Small intestine (tissue), 7 donors: Measurements from ENCODE around the gene AGO4. TPM values are rescaled to one million over a fixed set of nuclear protein-coding genes. Genes with fewer than 3 reads are reported as not detected.
A peak's percentile ranks its signal among the peaks of the same experiment; 100 is the strongest.
"Not testable (repeated sequence)": the region's sequence is repeated elsewhere in the genome, so short reads cannot be mapped to it uniquely, and the experiment has no call there.

Experiments
- DNase-seq, 2 donors: peaks; one replicate each; pipeline versions ENCODE4 v3.0.0 to v3.0.0-alpha.2; 2013
- FAIRE-seq: peaks from 2 replicates; lab custom pipeline; 2012; peaks lifted over from hg19 to GRCh38; lab: Jason Lieb, UNC
- H3K27ac ChIP-seq, 3 donors: one replicate each; pipeline ENCODE4 v1.5.1; 2013; ENCODE audit warnings: low read length in 2 of 3, mild to moderate bottlenecking in 2 of 3, control low read depth in 1 of 3, inconsistent platforms in 1 of 3, low read depth in 1 of 3, moderate library complexity in 1 of 3
- H3K27me3 ChIP-seq, 3 donors: one replicate each; pipeline ENCODE4 v1.6.1; 2013; ENCODE audit warnings: low read length in 3 of 3, inconsistent platforms in 1 of 3; ENCODE audit not compliant: control insufficient read depth in 3 of 3, insufficient read depth in 3 of 3
- H3K36me3 ChIP-seq, 3 donors: one replicate each; pipeline ENCODE4 v1.6.1; 2013; ENCODE audit warnings: low read length in 3 of 3, inconsistent platforms in 1 of 3, low read depth in 1 of 3, mild to moderate bottlenecking in 1 of 3, moderate library complexity in 1 of 3; ENCODE audit not compliant: control insufficient read depth in 3 of 3, insufficient read depth in 2 of 3
- H3K4me1 ChIP-seq, 3 donors: one replicate each; pipeline ENCODE4 v1.6.1; 2013; ENCODE audit warnings: low read length in 2 of 3, inconsistent platforms in 1 of 3, low read depth in 1 of 3, mild to moderate bottlenecking in 1 of 3, moderate library complexity in 1 of 3; ENCODE audit not compliant: control insufficient read depth in 3 of 3, insufficient read depth in 2 of 3
- H3K4me3 ChIP-seq, 3 donors: one replicate each; pipeline ENCODE4 v1.5.1; 2013; ENCODE audit warnings: low read length in 3 of 3, control low read depth in 1 of 3, inconsistent platforms in 1 of 3, low read depth in 1 of 3, mild to moderate bottlenecking in 1 of 3, moderate library complexity in 1 of 3
- H3K9me3 ChIP-seq, 2 donors: one replicate each; pipeline ENCODE4 v1.6.1; 2013; ENCODE audit warnings: low read depth in 1 of 2, low read length in 1 of 2; ENCODE audit not compliant: control insufficient read depth in 2 of 2, insufficient read depth in 1 of 2
- WGBS, 3 donors: extraction: QIAGEN DNeasy Blood & Tissue Kit; methylation state at CpG; one replicate each; pipeline ENCODE4 v1.1.7; 2013; 5-methylcytosine and 5-hydroxymethylcytosine counted together
- polyA plus RNA-seq, 4 donors: library from polyadenylated mRNA; stranded (reverse) in 3 of 4; unstranded in 1 of 4; fragments of 200-250 nt in 3 of 4; fragments of 120-200 nt in 1 of 4; gene quantifications; one replicate each; pipeline versions ENCODE4 v1.2.1 to v1.2.3, GENCODE V29; 2013
- donor health status: healthy with polysubstance abuse.
- donor health status: control.
- donor health status: control.
- donor health status: Bipolar disorder and iron deficiency.
- donor health status: healthy.

AGO4 gene
- polyA plus RNA-seq, 4 donors = 4.3 to 18.4 (median 6.2) TPM

- FAIRE-seq, H3K27me3 ChIP-seq, H3K4me1 ChIP-seq, H3K4me3 ChIP-seq, DNase-seq, H3K9me3 ChIP-seq, H3K36me3 ChIP-seq, H3K27ac ChIP-seq: not testable (repeated sequence)
- 89 to 94% (median 91%) methylated on average over 6 of the region's 6 CpGs for WGBS, 3 donors
Measured at GRCh38 chr1:35776172-35776571, 31.6 kb upstream of the AGO4 start.

GRCh38 chr1:35777109-35777508 is 30.7 kb upstream of the AGO4 start:
- Histone ChIP-seq H3K27ac (no peak overlapping the region), H3K27me3 (no peaks in the 10 kb centered on the region), H3K36me3 (no peaks in the 10 kb centered on the region), H3K9me3 (no peaks in the 10 kb centered on the region), H3K4me3 (no peak overlapping the region), H3K4me1 (no peaks in the 10 kb centered on the region)
- 92 to 100% (median 96%) methylated on average over 1 of the region's 1 CpG for WGBS, 3 donors
- FAIRE-seq (no peak), DNase-seq (no peak)

- Histone ChIP-seq H3K27me3 (no peaks in the 10 kb centered on the region), H3K4me3 (no peak overlapping the region), H3K36me3 (no peaks in the 10 kb centered on the region), H3K9me3 (no peaks in the 10 kb centered on the region), H3K4me1 (no peaks in the 10 kb centered on the region), H3K27ac (no peak overlapping the region)
- DNase-seq = no peak
- FAIRE-seq = no peak
- WGBS, 3 donors = 87 to 98% (median 95%) methylated on average over 2 of the region's 2 CpGs
Measured at GRCh38 chr1:35783055-35783583, 24.7 kb upstream of the AGO4 start.

GRCh38 chr1:35784364-35784763 is 23.5 kb upstream of the AGO4 start:
- 84 to 89% (median 88%) methylated on average over 8 of the region's 8 CpGs for WGBS, 3 donors
- not testable (repeated sequence) for H3K4me3 ChIP-seq, DNase-seq, H3K27ac ChIP-seq, H3K9me3 ChIP-seq, FAIRE-seq, H3K4me1 ChIP-seq, H3K27me3 ChIP-seq, H3K36me3 ChIP-seq

GRCh38 chr1:35788139-35788538 is 19.7 kb upstream of the AGO4 start:
- no peak overlapping the region for H3K4me3 ChIP-seq
- DNase-seq (no peak), FAIRE-seq (no peak)
- no peaks in the 10 kb centered on the region for H3K4me1 ChIP-seq
- H3K9me3 ChIP-seq = no peaks in the 10 kb centered on the region
- no peaks in the 10 kb centered on the region for H3K36me3 ChIP-seq
- 67 to 73% (median 69%) methylated on average over 3 of the region's 3 CpGs for WGBS, 3 donors
- H3K27me3 ChIP-seq = no peaks in the 10 kb centered on the region
- no peak overlapping the region for H3K27ac ChIP-seq

- Histone ChIP-seq H3K36me3 (no peaks in the 10 kb centered on the region), H3K27me3 (no peaks in the 10 kb centered on the region), H3K4me3 (no peak overlapping the region), H3K27ac (no peak overlapping the region), H3K4me1 (no peaks in the 10 kb centered on the region), H3K9me3 (no peaks in the 10 kb centered on the region)
- FAIRE-seq (peak; percentile 23), DNase-seq (no peak)
- WGBS, 3 donors = 66 to 75% (median 72%) methylated on average over 2 of the region's 2 CpGs
Measured at GRCh38 chr1:35790670-35791069, 17.1 kb upstream of the AGO4 start.

GRCh38 chr1:35795295-35795694 is 12.5 kb upstream of the AGO4 start:
- Histone ChIP-seq H3K4me1 (no peaks in the 10 kb centered on the region), H3K27me3 (no peaks in the 10 kb centered on the region), H3K9me3 (no peaks in the 10 kb centered on the region), H3K27ac (no peak overlapping the region), H3K4me3 (no peak overlapping the region), H3K36me3 (no peaks in the 10 kb centered on the region)
- DNase-seq = no peak
- WGBS, 3 donors = 76 to 86% (median 84%) methylated on average over 7 of the region's 7 CpGs
- no peak for FAIRE-seq

- Histone ChIP-seq H3K27ac (no peak overlapping the region), H3K27me3 (no peaks in the 10 kb centered on the region), H3K4me1 (no peaks in the 10 kb centered on the region), H3K4me3 (no peak overlapping the region), H3K9me3 (no peaks in the 10 kb centered on the region), H3K36me3 (no peaks in the 10 kb centered on the region)
- WGBS, 3 donors = 76 to 79% (median 78%) methylated on average over 5 of the region's 5 CpGs
- FAIRE-seq (no peak), DNase-seq (no peak)
Measured at GRCh38 chr1:35797380-35797779, 10.4 kb upstream of the AGO4 start.

GRCh38 chr1:35798019-35798418 is 9.8 kb upstream of the AGO4 start:
- H3K9me3 ChIP-seq, H3K4me1 ChIP-seq, DNase-seq, H3K27me3 ChIP-seq, H3K27ac ChIP-seq, H3K4me3 ChIP-seq, H3K36me3 ChIP-seq, FAIRE-seq: not testable (repeated sequence)
- WGBS, 3 donors = 75 to 96% (median 85%) methylated on average over 2 of the region's 2 CpGs
